ENCODE data around the gene GIT1.
"Not testable (repeated sequence)": the region's sequence is repeated elsewhere in the genome, so short reads cannot be mapped to it uniquely, and the experiment has no call there.

Gene GIT1

DNA sequence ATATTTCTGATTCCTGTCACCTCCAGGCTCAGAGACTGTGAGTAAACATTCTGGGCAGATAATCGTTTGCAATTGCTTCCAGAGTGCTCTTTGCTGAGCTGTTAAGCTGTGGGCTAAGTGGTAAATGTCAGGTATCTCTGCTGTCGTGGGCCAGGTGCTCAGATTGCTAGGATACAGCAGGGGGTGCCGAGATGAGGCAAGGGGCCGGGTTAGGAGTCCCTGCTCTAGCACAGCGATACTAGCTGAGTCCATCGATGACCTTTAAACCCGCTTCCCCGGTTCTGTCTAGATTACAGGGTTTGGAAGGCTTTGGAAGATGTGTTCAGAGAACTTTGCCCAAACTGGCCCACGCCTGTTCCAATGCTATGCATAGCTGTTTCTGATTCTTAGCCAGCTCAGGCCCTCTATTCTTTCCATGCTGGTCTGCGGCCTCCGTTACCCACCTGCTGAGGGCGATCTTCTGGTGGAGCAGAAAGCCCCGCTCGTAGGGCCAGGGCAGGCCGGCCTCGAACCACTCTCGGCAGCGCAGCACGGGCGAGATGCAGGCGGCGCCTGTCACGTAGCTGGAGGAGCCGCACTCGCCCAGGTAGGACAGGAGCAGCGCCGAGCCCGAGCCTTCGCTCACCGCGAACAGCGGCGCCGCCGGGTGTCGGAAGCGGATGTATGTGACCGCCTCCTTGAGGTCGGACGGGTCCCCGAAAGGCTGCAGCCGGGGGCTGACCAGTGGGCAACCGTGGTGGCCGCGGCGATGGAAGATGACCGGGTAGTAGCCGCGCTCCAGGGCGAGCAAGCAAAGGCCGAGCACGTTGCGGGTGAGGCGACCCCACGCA lies 23.6 kb downstream of the GIT1 start:
- DNase-seq: peak; percentile 75

DNA sequence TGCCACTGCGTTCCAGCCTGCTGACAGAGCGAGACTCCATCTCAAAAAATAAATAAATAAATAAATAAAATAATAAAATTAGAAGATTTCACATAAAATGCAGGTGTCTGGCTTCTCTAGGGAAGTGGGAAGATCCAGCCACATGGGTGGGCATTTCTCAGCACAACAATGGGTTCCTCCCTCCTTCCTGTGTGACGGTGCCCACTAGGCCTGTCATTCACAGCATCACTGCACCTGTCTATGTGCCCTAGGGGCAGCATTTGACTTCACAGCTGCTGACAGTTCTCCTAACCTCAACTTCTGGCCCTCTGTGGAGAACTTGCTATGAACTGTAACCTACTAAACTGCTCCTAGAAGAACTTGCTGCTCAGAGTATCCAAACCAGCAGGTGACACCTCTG lies 25.6 kb downstream of the GIT1 start:
- DNase-seq: no peak

DNA sequence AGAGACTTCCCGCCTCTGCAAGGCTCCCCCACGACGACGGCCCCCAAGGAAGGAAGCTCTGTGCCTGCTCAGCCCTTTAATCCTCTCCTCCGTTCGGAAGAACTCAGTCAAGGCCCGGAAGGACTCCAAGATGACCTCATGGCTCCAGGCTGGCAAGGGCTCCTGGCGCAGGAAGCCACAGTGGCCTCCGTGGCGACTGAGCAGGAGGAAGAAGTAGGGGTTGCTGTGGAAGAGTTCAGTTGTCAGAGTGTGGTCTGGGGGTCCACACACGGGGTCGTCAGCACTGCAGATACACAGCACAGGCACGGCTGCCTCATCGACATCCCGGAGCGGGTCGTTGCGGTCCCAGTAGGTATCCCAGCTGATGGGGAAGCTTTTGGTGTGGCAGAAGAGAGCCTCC lies 26.8 kb downstream of the GIT1 start:
- DNase-seq: no peak

DNA sequence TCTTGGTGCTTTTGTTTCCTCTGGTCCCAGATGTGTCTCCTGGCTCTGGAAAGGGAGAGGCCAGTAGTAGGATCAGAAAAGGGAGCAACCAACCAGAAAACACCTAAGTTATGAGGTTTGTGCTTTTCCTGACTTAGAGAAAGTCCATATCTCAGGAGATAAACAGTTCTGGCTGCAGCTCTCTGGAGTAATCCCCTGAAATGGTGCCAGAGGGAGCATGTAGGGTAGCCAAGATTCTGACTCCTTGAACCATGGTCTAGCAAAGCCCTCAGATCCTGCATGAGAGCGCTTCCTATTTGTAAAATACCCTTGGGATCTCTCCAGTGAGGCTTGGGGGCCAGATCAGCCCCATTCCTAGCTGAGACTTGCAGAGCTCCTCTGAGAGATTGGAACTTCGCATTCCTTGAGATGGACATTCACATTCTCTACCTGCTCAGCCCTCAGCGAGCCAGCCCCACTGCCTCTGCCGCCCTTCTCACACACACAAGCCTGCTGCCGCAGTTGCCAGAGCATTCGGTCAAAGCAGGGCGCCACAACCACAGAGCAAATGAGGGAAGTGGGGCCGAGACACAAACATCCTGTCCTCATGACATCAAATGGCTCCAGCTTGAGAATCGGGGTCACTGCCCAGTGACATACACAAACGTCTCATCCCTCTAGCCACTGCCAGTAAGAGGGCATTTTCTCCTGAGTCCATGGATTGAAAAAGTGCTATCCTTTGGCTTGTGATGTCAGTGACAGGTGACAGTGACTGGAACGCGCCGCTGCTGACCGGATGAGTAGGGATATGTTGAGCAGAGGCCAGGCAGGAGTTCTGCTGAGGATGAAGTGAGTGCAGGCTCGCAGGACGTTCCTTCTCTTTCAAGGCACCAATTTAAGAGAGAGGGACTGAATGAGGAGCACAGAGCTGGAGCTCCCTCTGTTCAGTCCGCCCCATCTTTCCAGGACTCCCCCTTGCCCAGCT lies 27.6 kb downstream of the GIT1 start:
- no peak for DNase-seq

DNA sequence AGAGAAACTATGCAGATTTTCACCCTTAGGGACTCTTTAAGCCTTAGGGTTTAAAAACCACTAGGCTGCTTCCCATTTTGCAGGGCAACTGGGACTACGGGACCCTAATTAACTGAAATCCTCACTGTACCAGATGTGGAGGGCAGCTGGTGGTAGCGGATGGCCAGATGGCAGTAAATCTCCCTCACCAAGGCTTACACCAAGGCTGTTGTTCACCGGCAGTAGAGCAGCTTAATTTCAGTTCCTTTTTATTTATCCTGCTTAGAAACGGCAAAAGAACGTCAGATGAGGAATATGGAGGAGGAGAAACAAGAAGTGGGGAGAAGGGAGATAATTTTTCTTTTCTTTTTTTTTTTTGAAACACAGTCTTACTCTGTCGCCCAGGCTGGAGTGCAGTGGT lies 29.1 kb downstream of the GIT1 start:
- no peak for DNase-seq

DNA sequence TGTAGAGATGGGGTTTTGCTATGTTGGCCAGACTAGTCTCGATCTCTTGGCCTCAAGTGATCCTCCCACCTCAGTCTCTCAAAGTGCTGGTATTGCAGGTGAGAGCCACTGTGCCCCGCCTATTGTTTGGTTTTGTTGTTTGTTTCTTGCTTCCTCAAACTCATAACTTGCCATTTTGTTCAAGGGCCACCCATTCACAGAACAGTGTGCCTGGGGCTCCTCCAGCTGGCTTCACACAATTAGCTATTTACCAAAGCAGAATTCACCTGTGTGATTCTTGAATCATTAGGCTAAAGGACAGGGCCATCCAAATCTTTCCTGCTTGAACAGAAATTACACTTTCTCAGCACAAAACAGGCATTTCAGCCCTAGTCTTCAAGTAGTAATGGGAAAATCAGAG lies 29.8 kb downstream of the GIT1 start:
- no peak for DNase-seq

DNA sequence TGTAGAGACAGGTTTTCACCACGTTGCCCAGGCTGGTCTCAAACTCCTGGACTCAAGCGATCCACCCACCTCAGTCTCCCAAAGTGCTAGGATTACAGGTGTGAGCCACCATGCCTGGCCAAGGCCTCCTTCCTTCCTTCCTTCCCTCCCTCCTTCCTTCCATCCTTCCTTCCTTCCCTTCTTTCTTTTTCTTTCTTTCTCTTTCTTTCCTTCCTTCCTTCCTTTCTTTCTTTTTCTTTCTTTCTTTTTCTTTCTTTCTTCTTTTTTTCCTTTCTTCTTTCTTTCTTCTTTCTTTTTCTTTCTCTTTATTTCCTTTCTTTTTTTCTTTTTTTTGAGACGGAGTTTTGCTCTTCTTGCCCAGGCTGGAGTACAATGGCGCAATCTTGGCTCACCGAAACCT lies 31.3 kb downstream of the GIT1 start:
- DNase-seq: not testable (repeated sequence)

DNA sequence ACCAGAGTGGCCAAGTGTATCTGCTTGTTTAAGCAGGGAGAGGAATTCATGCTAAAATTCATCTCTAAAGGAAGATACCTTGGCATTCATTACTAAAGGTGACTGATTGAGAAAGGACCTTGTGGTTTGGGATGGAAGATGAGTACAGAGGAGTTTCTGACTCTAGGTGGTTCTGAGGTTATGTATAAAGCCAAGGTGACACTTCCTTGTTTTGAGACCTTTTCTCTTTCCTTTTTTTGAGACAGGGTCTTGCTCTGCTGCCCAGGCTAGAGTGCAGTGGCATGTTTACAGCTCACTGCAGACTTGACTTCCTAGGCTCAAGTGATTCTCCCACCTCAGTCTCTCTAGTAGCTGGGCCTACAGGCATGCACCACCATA lies 31.7 kb downstream of the GIT1 start:
- no peak for DNase-seq

DNA sequence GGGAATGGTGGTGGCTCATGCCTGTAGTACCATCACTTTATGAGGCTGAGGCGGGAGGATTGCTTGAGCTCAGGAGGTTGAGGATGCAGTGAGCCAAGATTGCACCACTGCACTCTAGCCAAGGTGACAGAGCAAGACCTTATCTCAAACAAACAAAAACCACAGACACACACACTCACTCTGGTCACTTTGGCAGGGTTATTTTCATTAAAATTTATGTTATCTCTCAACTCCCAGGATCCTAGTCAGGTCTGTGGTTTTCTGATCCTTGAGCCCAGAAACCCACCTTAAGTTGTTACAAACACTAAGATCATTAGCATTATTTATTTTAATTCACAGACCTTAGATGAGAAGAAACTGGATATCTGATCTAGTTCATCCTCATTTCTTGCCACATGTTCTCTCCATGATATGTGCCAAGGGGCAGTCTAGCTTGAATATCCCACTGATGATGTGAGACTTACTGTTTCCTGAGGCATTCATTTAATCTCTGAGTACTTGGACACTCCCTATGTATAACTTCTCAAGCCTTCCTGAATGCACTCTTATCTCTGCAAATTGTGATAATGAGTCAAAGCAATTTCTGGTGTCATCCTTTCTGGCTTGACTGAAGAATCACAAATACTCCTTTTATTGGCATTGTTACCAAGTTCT lies 32.2 kb downstream of the GIT1 start:
- DNase-seq: no peak

DNA sequence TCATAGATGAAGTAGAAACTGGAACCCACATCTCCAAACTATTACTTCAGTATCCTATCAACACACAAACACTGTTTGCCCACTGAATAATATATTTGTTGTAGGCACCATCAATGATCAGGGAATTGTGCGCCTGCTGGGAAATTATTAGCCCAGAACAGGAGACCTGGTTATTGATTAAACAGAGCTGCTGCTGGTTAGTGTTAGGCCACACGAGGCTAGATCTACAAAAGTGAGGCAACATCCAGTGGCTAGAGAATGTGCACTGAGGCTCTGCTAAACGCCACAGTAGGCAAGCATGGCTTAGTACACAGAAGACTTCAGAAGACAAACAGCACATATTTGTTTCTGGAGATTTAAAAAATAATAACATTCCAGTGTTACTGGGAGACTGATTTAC lies 33.6 kb downstream of the GIT1 start:
- no peak for DNase-seq

DNA sequence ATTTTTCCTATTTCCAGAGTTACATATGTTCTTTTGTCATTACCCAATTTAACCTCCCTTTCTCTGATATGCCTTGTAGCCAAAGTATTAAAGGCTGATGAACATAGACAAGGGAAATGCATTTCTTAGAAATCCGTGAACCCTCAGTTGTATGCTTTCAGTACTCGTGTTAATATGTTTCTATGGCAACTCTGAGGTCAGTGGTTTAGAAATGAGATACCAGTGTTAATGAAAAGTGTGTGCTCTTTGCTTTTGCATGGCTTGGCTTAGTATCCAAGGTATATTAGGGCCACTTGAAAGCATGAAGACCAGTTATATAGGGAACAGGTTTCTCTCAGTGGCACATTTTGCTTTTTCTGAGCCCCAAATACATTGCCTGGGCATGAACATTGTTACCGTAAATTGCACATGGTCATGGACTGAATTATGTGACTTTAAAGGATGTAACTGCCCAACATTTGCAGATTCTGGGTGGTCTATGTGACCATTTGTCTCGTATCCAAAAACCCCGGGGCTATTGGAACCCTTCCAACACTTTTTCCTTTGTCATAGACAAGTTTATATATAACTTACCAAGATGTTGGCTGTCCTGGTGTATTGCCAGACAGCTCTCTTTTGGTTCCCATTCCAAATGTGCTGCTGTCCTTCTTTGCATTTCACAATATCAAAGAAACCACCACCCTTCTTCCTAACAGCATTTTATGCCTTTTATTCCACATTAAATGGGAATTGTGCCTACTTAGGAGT lies 40.1 kb downstream of the GIT1 start:
- DNase-seq: peak; percentile 32

DNA sequence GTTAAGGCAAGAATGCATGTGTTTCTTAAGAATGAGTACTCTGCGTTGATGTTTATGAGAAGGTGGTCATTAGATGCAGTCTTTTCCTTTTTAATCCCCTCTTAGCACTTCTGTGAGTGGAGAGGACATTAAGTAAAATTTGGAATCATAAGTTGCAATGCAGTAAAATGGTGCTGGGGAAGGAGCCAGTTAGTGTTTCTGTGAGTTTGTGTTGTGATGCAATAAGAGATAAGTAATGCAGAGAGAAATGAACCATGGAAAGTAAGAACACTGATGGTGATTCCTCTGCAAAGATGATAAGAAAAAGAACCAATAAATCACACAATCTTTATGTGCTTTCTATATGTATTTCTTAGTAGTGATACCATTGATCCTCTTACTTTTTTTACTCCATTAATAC lies 42.6 kb downstream of the GIT1 start:
- DNase-seq: no peak

DNA sequence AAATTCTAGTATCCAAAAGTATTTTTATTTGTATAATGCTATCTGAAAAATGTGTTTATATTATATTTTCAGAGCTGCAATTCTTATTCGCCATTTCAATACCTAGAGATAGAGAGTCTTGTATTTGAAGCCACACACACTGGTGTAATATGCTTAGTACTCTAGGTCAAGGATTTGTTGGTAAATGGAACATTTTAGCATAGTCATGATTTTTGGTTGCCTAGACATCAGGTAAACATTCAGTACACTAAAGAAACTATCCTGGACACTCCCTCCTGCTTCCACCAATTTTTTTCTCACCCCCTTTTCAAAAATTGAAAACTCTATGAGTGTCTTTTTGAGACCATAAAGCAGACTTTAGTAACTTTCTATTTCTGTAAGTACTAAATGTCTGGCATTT lies 43.4 kb downstream of the GIT1 start:
- no peak for DNase-seq

DNA sequence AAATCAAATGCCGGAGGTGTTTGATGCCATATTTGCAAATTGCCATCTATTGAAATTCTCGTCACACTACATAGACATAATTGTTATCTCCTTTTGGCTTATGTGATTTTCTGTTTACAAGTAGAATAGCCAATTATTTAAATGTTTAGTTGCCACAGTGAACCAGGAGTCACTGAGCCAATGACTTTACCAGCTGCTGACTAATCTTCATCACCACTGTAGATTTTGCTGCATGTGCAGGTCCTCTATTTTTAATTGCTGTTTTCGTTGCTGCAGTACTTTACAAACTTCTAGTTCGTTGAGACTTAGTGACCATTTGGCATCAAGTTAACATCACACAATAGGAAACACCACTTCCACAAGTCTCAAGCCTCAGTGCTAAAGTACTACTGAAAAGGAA lies 45.4 kb downstream of the GIT1 start:
- no peak for DNase-seq

DNA sequence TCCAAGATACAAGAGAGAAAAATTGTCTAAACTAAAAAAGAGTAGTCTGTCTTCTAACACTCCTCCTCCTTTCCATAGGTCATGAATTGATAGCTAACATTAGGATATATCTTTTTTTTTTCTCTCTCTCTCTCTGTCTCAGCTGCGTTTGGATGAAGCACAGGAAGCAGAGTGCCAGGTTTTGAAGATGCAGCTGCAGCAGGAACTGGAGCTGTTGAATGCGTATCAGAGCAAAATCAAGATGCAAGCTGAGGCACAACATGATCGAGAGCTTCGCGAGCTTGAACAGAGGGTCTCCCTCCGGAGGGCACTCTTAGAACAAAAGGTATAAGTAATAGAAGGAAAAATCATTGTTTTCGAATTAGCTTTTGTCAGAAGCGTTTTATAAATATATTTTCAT lies 55.5 kb downstream of the GIT1 start:
- no peak for DNase-seq

DNA sequence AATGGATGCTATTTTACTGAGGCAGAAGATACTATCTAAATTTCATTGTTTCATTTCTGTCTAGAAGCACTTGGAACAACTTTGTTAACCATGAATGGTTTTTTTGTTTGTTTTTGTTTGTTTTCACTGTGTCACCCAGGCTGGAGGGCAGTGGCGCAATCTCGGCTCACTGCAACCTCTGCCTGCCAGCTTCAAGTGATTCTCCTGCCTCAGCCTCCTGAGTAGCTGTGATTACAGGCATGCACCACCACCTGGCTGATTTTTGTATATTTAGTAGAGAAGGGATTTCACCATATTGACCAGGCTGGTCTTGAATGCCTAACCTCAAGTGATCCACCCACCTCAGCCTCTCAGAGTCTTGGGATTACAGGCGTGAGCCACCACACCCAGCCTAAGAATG lies 63.1 kb downstream of the GIT1 start:
- DNase-seq: no peak

DNA sequence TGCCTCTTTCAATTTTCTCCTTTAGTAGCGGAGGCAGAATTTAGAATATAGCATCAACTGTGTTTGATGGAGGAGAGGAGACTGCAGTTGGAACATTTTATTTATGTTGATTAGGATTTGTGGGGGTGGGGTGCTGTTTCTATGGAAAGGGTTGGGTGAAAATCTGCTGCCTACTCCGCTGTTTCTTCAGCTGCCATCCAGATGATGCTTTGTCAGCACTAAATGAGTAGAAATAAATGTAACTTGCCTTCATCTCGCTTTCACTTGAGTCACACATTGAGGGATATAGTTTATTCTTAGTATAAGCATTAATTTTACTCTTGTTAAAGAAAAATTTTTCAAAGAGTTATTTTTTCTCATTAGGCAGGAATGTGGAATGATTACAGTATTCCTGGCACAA lies 64.8 kb downstream of the GIT1 start:
- no peak for DNase-seq
